Ureter (tissue), 1 donor: Measurements from ENCODE around the gene GNMT. TPM values are rescaled to one million over a fixed set of nuclear protein-coding genes. Genes with fewer than 3 reads are reported as not detected.

Experiments
- DNase-seq: peaks from one replicate; pipeline ENCODE4 v3.0.0-alpha.2; 2020; ENCODE audit warnings: low spot score
- total RNA-seq: library from RNA; stranded (reverse); gene quantifications from one replicate; pipeline ENCODE4 v1.2.4, GENCODE V29; 2023
- donor health status: DM: yes; HTN: yes; CAD: no.

The GNMT gene
- total RNA-seq, result 0.73 TPM

DNA sequence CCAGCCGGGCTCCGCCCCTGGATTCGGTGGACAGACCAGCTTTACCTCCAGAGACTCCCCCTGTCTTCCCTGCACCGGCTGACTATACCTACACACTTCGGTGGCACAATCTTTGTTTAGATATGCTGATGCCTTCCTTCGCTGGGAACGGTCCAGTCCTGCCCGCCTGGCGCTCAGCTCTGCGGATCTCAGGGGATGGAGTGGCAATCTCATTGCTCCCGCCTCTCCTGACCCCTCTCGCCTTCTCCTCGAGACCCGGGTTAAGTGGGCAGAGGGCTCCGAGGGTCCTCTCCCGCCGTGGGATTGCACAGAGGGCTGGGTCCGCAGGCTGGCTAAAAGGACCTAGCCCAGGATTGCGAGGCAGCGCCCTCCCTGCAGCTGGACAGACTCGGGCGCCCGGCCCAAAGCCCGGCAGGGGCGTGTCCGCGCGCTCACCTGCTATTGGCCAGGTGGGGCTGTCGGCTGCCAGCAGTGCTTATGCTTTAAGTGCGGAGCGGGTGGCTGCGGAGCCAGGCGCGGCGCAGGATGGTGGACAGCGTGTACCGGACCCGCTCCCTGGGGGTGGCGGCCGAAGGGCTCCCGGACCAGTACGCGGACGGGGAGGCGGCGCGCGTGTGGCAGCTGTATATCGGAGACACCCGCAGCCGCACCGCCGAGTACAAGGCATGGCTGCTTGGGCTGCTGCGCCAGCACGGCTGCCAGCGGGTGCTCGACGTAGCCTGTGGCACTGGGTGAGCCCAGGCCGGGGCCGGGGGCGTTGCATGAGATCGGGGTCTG, at the start of gene GNMT:
Gene GNMT (plus strand): TSS at position 512 of the 777 bp plus-strand sequence. CDS start 14 bp downstream, at position 526.
- peak; percentile 58 for DNase-seq

GRCh38 chr6:42911171-42912021, 49.2 kb upstream of the GNMT start:
- no peak for DNase-seq

GRCh38 chr6:42914546-42914945, 46.0 kb upstream of the GNMT start:
- DNase-seq, result no peak

DNA sequence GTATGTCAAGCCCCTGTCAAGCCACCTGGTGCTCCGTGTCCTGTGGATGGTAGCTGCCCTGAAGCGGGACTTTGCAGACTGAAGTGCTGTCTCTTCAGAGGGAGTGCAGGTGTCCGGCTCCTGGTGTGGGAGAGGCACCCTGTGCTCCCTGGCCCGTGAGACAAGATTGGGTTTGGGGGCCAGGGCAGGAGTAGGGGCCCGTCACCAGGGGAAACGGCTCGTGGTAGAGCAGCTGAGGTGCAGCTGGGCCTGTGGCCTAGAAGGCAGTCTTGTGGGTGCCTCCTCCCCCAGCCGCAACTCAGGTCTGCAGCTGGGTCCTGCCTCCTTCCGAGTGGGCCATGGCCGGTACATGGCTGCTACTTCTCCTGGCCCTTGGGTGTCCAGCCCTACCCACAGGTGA, 44.8 kb upstream of the GNMT start, which contains the start of gene PTCRA:
Gene PTCRA (plus strand): TSS at position 322 of the 400 bp plus-strand sequence. CDS start 17 bp downstream, at position 339.
- DNase-seq, result no peak

GRCh38 chr6:42916288-42916687, 44.3 kb upstream of the GNMT start:
- DNase-seq, result no peak

DNA sequence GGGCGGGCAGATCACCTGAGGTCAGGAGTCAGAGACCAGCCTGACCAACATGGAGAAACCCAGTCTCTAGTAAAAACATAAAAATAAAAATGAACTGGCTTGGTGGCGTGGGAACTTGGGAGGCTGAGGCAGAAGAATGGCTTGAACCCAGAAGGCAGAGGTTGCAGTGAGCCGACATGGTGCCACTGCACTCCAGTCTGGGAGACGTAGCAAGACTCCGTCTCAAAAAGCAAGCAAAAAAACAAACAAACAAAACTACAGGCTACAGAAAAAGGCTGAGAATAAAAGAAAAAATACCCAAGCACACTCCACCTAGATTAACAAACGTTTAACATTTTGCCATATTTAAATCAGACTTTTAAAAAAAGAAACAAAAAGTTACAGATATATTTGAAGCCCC, 38.8 kb upstream of the GNMT start:
- no peak for DNase-seq

GRCh38 chr6:42923666-42924065, 36.9 kb upstream of the GNMT start:
- DNase-seq, result no peak

- DNase-seq, result no peak
Observed at GRCh38 chr6:42925248-42925857, 35.2 kb upstream of the GNMT start.

DNA sequence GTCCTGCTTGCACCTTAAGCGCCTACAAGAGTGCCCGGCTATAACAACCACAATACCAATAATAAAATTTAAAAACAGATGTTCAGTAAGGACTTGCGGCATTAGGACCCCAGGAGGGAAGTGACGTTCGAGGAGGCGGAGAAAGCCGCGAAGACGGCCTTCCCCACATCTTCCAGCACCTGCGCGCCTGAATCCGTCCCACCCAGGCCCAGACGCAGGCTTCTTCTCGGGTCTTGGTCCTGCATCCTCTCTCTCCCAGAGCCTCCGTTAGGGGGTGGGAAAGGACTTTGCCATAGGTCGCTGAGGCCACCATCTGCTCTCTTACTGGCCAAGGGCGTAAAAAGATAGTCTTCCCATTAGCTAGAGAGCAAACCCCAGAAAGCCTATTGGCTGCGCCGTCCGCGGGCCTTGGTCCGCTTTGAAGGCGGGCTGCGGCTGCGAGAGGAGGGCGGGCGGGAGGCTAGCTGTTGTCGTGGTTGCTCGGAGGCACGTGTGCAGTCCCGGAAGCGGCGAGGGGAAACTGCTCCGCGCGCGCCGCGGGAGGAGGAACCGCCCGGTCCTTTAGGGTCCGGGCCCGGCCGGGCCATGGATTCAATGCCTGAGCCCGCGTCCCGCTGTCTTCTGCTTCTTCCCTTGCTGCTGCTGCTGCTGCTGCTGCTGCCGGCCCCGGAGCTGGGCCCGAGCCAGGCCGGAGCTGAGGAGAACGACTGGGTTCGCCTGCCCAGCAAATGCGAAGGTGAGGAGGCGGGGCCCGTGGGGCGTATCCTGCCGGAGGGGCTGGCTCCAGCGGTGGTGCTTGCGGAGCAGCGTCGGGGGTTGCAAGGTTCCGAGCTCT, 31.4 kb upstream of the GNMT start, which contains the start of gene CNPY3:
Gene CNPY3 (plus strand): TSS at position 495 of the 835 bp plus-strand sequence. CDS start 91 bp downstream, at position 586.
- peak; percentile 93 for DNase-seq

- DNase-seq, result peak; percentile 49
Observed at GRCh38 chr6:42929821-42930360, 30.7 kb upstream of the GNMT start.

DNA sequence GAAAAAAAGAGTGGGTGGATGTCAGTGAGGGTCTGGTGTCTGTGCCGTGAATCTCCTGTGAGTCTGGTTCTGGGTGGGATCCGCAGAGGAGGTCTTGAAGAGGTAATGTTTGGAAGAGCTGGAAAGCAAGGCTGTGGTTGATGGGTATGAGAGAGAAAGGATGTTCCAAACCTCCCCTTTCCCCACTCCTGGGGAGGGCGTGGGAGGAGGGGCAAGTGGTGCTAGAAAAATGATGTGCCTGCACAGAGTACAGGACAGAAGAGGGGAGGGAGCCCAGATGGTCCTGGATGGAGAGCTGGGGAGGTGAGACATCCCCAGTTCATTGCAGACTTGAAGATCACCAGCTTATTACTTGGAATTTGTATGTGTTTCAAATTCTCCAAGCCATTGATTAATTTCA, 28.1 kb upstream of the GNMT start:
- no peak for DNase-seq

- DNase-seq, result no peak
Observed at GRCh38 chr6:42933205-42933604, 27.3 kb upstream of the GNMT start.

- DNase-seq, result no peak
Observed at GRCh38 chr6:42935322-42935721, 25.2 kb upstream of the GNMT start.

DNA sequence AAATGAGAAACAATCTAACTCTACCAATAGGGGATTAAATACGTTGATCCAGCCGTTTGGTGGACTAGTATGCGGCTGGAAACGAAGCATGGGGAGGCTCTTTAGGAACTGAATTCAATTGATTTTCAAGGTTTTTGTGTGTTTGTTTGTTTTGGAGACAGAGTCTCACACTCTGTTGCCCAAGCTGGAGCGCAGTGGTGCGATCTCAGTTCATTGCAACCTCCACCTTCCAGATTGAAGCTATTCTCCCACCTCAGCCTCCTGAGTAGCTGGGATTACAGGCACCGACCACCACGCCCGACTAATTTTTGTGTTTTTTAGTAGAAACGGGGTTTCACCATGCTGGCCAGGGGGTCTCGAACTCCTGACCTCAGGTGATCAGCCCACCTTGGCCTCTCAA, 24.2 kb upstream of the GNMT start:
- no peak for DNase-seq

- no peak for DNase-seq
Observed at GRCh38 chr6:42937548-42938427, 22.8 kb upstream of the GNMT start.

GRCh38 chr6:42938428-42938796, 22.1 kb upstream of the GNMT start:
- no peak for DNase-seq

DNA sequence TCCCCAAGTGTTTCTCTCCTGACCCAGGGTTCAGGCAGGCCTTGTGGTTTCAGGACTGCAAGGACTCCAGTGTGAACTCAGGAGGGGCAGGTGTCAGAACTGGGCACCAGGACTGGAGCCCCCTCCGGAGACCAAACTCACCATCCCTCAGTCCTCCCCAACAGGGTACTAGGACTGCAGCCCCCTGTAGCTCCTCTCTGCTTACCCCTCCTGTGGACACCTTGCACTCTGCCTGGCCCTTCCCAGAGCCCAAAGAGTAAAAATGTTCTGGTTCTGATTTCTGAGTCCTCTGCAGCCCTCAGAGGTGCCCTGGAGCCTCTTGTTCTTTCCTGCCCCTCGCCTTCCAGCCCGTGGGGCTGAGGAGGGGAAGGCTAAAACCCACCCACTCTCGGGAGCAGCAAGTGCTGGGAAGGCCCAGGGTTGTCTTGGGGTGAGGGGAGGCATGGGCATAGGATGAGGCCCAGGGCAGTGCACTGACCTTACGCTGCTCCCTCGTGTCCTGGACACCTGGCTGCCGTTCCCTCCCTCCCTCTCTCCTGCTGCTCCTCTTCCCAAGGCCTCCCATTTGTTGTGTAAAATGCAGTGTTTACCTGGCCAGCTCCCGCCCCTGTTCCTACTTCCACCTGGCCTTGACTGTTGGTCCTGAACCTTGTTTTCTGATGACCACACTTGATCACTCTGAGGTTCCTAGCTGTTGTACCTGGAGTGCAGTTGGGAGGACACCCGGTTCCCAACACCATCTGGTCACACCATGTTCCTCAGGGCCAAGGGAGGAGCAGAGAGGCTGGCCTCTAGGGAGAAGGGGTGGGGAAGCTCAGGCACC, 21.4 kb upstream of the GNMT start:
- DNase-seq, result no peak

DNA sequence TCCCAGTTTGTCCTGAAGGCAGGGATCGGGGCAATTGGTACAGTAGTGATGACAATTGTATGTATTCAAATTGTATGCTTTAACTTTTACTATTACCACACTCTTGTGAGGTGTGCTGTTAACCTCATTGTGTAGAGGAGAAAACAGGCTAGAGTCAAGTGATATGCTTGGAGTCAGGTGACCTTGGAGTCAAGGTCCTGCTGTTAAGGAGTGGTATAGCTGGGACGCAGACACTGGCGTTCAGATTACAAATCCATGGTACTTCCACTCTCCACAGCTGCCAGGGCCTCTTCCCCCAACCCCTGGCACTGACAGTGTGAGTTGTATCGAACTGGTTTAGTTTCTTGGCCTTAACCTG, 20.8 kb upstream of the GNMT start:
- no peak for DNase-seq

GRCh38 chr6:42940493-42941045, 20.0 kb upstream of the GNMT start:
- no peak for DNase-seq
